Middle frontal gyrus (tissue), 1 donor: Measurements from ENCODE around the gene IL1R1.

ENCODE experiments used
- DNase-seq: peaks from one replicate; pipeline ENCODE4 v3.0.0-alpha.2; 2015; ENCODE audit warnings: low spot score; ENCODE audit errors: extremely low spot score

The IL1R1 gene

DNA sequence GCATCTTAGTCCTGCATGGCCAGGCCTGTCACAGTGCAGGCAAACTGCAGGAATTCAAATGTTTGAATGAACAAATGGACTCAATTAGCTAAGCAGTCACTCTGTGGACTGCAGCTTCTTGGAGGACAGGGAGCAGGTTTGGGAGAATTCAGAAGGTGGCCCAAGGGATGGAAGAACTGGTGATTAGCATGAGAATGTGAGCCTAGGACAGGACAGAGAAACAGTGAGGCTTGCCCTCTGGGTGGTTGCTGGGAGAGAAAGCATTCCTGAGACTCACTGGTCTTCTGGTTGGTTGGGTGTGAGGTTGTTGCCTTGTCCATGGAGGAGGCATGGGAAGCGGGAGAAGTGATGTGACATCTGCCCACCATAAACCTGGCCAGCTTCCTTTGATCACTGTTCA is 58.0 kb downstream of the IL1R1 start:
- DNase-seq: no peak

GRCh38 chr2:102204638-102205037 is 62.1 kb downstream of the IL1R1 start:
- DNase-seq: no peak

DNA sequence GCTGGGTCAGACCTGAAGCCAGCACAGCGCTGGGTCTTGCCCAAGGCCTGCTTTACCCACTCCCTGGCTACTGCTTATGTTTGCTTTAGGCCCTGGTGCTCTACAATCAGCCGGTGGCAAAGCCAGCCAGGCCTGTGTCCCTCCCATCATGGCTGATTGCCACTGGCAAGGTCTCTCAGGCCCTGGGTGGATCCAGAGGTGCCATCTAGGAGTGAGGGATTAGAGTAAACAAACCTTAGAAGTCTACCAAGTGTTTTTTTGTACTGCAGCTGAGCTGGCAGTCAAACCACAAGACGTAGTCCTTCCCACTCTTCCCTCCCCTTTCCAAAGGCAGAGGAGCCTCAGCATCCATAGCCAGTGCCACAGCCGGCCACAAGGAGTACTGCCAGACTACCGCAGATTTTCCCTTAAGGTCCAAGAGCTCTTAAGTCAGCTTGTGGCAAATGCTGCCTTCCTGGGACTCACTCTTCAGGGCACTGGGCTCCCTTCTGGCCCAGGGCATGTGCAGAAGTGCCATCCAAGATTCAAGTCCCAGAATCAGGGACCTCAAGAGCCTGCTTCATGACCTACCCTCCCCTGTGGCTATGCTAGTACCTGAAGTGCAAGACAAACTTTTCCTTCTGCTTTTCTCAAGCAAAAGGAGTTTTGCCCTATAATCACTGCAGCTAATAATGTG is 64.3 kb downstream of the IL1R1 start:
- no peak for DNase-seq

DNA sequence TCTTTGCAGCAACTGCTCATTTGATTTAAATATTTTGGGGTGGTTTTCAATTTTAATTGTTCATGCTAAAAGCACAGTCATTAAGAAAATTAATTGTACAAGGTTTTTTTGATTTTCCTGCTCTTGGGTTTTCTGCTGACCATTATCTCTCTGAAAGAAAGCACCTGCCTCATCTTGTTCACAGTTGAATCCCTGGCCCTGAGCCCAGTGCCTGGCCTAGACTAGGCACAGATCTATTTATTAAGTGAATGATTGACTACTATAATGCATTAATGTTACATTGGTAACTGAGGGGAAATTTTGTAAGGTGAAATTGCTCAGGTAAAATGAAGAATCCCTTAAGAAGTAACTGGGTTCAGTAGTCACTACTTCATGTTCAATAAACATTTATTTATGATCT is 66.2 kb downstream of the IL1R1 start:
- no peak for DNase-seq

DNA sequence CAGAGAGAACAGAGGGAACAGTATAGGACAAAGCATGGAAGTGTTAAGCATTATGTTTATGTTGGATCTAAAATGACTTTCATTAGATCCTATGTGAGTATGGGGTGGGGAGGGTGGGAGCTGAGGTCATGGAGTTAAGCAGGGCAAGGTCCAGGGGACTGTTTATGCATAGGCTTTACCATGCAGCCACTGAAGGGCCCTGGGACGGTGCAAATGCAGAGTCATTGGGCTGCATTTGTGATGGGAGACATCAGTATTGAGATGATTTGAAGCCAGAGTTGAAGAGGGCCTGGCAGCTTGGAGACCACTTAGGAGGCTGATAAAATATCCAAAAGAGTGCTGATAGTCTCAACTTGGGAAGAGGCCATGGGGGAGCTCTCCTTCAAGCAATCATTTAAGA is 66.9 kb downstream of the IL1R1 start:
- no peak for DNase-seq

GRCh38 chr2:102217032-102217431 is 74.5 kb downstream of the IL1R1 start:
- DNase-seq: no peak

DNA sequence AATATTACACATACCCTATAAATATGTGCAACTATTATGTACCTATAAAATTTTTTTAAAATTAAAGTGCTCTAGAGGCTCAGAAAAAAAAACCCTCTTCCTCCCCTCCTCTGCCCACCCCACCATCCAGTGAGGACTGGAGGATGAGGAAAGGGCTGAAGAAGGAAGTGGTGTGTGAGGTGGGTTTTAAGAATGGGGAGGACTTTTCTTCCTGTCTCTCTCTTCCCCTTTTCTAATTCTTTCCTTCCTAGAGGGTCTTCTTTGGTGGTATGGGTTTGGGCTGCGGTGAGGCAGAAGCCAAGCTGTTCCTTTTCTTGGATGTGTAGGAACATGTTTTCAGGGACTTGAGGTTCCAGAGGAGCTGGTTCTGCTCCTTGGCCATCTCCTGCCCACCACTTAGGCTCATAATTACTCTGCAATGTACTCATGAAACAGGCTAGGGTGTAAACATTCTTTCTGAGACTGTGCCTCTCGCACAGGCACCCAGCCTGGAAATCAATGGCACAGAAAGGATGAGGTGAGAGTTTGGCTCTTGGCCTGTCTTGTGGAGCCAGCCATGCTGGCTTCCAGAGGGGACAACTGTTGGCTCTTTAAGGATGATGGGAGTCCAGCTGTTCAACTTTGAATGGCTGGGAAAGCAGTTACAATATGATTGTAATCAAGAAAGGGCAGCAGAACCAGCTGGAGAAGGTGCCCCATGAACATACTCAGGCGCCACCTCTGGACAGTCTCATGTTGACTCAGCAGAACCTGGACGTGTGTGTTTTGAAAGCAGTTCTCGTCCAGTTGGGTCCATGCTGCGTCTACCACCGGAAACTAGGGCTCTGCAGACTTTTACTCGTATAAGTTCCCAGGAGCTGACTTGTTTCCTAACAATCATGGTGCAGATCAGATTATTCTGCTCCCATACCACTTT is 82.5 kb downstream of the IL1R1 start:
- no peak for DNase-seq

DNA sequence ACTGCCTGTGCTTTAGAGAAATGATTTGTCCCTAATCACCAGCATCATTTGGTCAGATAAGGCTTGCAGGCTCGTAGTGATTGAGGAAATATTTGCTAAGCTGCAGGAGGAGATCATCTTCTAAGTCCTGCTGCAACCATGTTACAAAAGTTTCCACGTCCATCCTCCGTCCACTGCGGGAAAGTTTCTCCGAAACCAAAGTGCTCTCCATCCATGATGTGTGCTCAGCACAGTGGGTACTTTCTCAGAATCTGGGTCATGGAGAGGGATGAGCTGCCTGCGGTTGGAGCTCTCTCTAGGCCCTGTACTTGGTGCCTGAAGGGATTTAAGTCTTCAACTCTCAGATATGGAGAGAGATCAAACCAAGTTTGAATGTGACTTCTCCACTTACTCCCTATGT is 83.6 kb downstream of the IL1R1 start:
- DNase-seq: no peak

GRCh38 chr2:102226612-102227391 is 84.3 kb downstream of the IL1R1 start:
- no peak for DNase-seq

DNA sequence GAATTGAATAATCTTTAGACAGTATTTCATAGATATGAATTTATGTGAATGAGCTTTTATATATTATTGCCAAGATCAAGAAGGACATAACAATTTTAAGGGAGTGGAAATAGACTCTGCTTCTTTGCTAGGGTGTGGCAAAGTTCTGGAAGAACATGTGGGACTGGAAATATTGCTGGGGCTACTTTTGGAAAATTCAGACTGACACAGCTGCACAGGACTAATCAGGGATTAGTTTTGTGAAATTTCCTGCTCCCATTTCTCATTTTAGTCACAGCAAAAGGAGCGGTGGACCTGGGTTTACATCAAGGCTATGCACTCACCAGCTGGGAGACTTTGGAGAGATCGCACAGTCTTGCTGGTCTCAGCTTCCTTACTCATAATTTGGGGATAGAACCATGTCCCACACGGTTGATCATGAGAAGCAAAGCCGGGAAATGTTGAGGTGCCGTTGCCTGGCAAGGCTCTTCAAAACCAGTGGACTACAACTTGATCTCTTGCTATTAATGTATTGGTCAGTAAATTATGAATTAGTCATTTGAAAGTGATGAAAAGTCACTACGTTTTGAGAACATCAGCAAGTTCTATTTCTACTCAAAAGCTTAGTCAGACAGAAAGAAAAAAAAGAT is 86.7 kb downstream of the IL1R1 start:
- DNase-seq: no peak
